HCT116 (cell line): ENCODE data around the gene PLK1. TPM values are rescaled to one million over a fixed set of nuclear protein-coding genes. Genes with fewer than 3 reads are reported as not detected.

Source experiments
- ATAC-seq: fragments of 200-7000 bp; cut with Tn5 transposase; 2 replicates; pipeline ENCODE4 v1.9.1; 2020; ENCODE audit warnings: mild to moderate bottlenecking, moderate library complexity
- BruUV-seq: library from RNA; stranded (reverse); fragments of 400-500 nt; replicated peaks from 2 replicates; lab custom pipeline; 2021; lab: Mats Ljungman, UMichigan
- CTCF ChIA-PET: fragments of 300-600 bp; sonication (Branson Sonifier 250); formaldehyde crosslinking; loops from one replicate; lab custom pipeline; 2021; ENCODE audit warnings: antibody characterized with exemption; lab: Charles Lee
- POLR2A ChIA-PET: fragments of 300-600, 350-600 bp; sonication (Branson Sonifier 250); formaldehyde crosslinking; loops from one replicate; lab custom pipeline; 2021; ENCODE audit warnings: antibody characterized with exemption; lab: Charles Lee
- RAD21 ChIA-PET, 2 experiments: fragments of 300-600 bp; sonication (Branson Sonifier 250); formaldehyde crosslinking; loops; one replicate each; lab custom pipeline; 2023; ENCODE audit warnings: low total read pairs in 2 of 2; ENCODE audit not compliant: uncharacterized antibody in 2 of 2, unreplicated experiment in 2 of 2, low non-redundant PET in 1 of 2; lab: Charles Lee
- DNase-seq: peaks from one replicate; pipeline ENCODE4 v3.0.0-alpha.2; 2010; ENCODE audit warnings: low read depth, low spot score
- H2AFZ ChIP-seq: fragments of 200-600 bp; shearing (Covaris generic), sonication (generic); 2 replicates; pipeline ENCODE4 v1.6.1; 2017; ENCODE audit warnings: low read depth, mixed run types, mixed read lengths, antibody characterized with exemption, low read length; ENCODE audit not compliant: poor library complexity, severe bottlenecking
- H3K27ac ChIP-seq: 2 replicates; pipeline ENCODE4 v1.5.1; 2012; ENCODE audit warnings: low read depth, low read length
- H3K27me3 ChIP-seq: fragments of 200-600 bp; sonication (generic); 2 replicates; pipeline ENCODE4 v1.6.1; 2016; ENCODE audit warnings: mixed run types, low read length, mixed read lengths; ENCODE audit not compliant: insufficient read depth
- H3K36me3 ChIP-seq, 2 experiments: fragments of 200-500 bp in 1 of 2; fragments of 200-600 bp in 1 of 2; sonication (Bioruptor generic) in 1 of 2; sonication (generic) in 1 of 2; 2 replicates each; pipeline versions ENCODE4 v1.5.1 to v1.6.1; 2014 to 2016; ENCODE audit warnings: low read length in 2 of 2, inconsistent platforms in 1 of 2, mixed read lengths in 1 of 2, mixed run types in 1 of 2; ENCODE audit not compliant: insufficient read depth in 2 of 2, control insufficient read depth in 1 of 2
- H3K4me1 ChIP-seq, 2 experiments: fragments of 200-600 bp in 1 of 2; sonication (generic) in 1 of 2; 2 replicates each; pipeline versions ENCODE4 v1.5.1 to v1.6.1; 2012 to 2017; ENCODE audit warnings: low read length in 2 of 2, inconsistent platforms in 1 of 2, mild to moderate bottlenecking in 1 of 2, mixed read lengths in 1 of 2, mixed run types in 1 of 2, moderate library complexity in 1 of 2; ENCODE audit not compliant: insufficient read depth in 2 of 2, control insufficient read depth in 1 of 2
- H3K4me2 ChIP-seq: fragments of 200-600 bp; sonication (generic); 2 replicates; pipeline ENCODE4 v1.6.1; 2017; ENCODE audit warnings: mixed run types, low read length, mixed read lengths
- H3K4me3 ChIP-seq, 2 experiments: fragments of 200-600 bp in 1 of 2; sonication (generic) in 1 of 2; replicated peaks in 1 of 2; 2 replicates each; pipeline ENCODE4 v1.5.1; 2011 to 2016; ENCODE audit warnings: low read length in 2 of 2, control low read depth in 1 of 2, low read depth in 1 of 2, mild to moderate bottlenecking in 1 of 2, mixed read lengths in 1 of 2, mixed run types in 1 of 2
- H3K79me2 ChIP-seq: fragments of 200-600 bp; sonication (generic); 2 replicates; pipeline ENCODE4 v1.6.1; 2017; ENCODE audit warnings: mild to moderate bottlenecking, mixed run types, low read length, moderate library complexity, mixed read lengths; ENCODE audit not compliant: insufficient read depth
- H3K9ac ChIP-seq: fragments of 200-600 bp; sonication (generic); 2 replicates; pipeline ENCODE4 v1.6.1; 2016; ENCODE audit warnings: low read length, mixed read lengths
- H3K9me2 ChIP-seq: fragments of 200-600 bp; sonication (generic), shearing (Covaris generic); 2 replicates; pipeline ENCODE4 v1.6.1; 2017; ENCODE audit warnings: mixed run types, mild to moderate bottlenecking, moderate library complexity; ENCODE audit not compliant: insufficient read depth
- H3K9me3 ChIP-seq, 2 experiments: fragments of 200-500 bp in 1 of 2; fragments of 200-600 bp in 1 of 2; sonication (Bioruptor generic) in 1 of 2; sonication (generic) in 1 of 2; 2 replicates each; pipeline ENCODE4 v1.6.1; 2014 to 2017; ENCODE audit warnings: low read length in 2 of 2, mixed read lengths in 2 of 2, inconsistent platforms in 1 of 2, low read depth in 1 of 2, mild to moderate bottlenecking in 1 of 2, mixed run types in 1 of 2, moderate library complexity in 1 of 2; ENCODE audit not compliant: control insufficient read depth in 1 of 2, insufficient read depth in 1 of 2
- H4K20me1 ChIP-seq: fragments of 200-600 bp; sonication (generic), shearing (Covaris generic); 2 replicates; pipeline ENCODE4 v1.6.1; 2017; ENCODE audit warnings: mixed run types, mild to moderate bottlenecking, moderate library complexity; ENCODE audit not compliant: insufficient read depth
- ATF3 ChIP-seq: IDR thresholded peaks from 2 replicates; pipeline ENCODE4 v1.6.1; 2012
- CBX3 ChIP-seq: IDR thresholded peaks from 2 replicates; pipeline ENCODE4 v1.6.1; 2012; ENCODE audit warnings: low read depth
- CTCF ChIP-seq, 3 experiments: fragments of 200-600 bp in 1 of 3; sonication (generic) in 1 of 3; IDR thresholded peaks in 2 of 3; conservative IDR thresholded peaks in 1 of 3; 2 replicates each; pipeline ENCODE4 v1.5.1; 2012 to 2017; ENCODE audit warnings: low read depth in 2 of 3, low read length in 2 of 3, antibody characterized with exemption in 1 of 3, borderline replicate concordance in 1 of 3, control low read depth in 1 of 3, mild to moderate bottlenecking in 1 of 3, mixed read lengths in 1 of 3, mixed run types in 1 of 3, moderate library complexity in 1 of 3; ENCODE audit not compliant: insufficient read depth in 1 of 3
- ELF1 ChIP-seq: IDR thresholded peaks from 2 replicates; pipeline ENCODE4 v1.6.1; 2012; ENCODE audit warnings: low read depth, borderline replicate concordance
- EZH2phosphoT487 ChIP-seq: fragments of 200-600 bp; IDR thresholded peaks from 2 replicates; pipeline ENCODE4 v1.6.1; 2018; ENCODE audit warnings: antibody characterized with exemption, borderline replicate concordance
- POLR2AphosphoS5 ChIP-seq: IDR thresholded peaks from 2 replicates; pipeline ENCODE4 v1.6.1; 2011; ENCODE audit warnings: mild to moderate bottlenecking, low read depth, low read length, moderate library complexity
- RAD21 ChIP-seq: IDR thresholded peaks from 2 replicates; pipeline ENCODE4 v1.6.1; 2012; ENCODE audit warnings: low read depth, mild to moderate bottlenecking
- REST ChIP-seq: IDR thresholded peaks from 2 replicates; pipeline ENCODE4 v1.6.1; 2012; ENCODE audit warnings: low read depth
- SIN3A ChIP-seq: IDR thresholded peaks from 2 replicates; pipeline ENCODE4 v1.6.1; 2012; ENCODE audit warnings: low read depth
- SP1 ChIP-seq: IDR thresholded peaks from 2 replicates; pipeline ENCODE4 v1.6.1; 2012; ENCODE audit warnings: low read depth
- SRF ChIP-seq: IDR thresholded peaks from 2 replicates; pipeline ENCODE4 v1.6.1; 2012; ENCODE audit warnings: low read depth
- YY1 ChIP-seq: IDR thresholded peaks from 2 replicates; pipeline ENCODE4 v1.6.1; 2011; ENCODE audit warnings: low read length, low read depth, moderate library complexity, mild to moderate bottlenecking; ENCODE audit not compliant: insufficient replicate concordance; ENCODE audit errors: extremely low read depth
- ZNF274 ChIP-seq: fragments of 200-500 bp; sonication (Bioruptor generic); IDR thresholded peaks from 2 replicates; pipeline ENCODE4 v1.6.1; 2014; ENCODE audit warnings: mild to moderate bottlenecking, low read depth, low read length, inconsistent platforms
- intact Hi-C: fragments of 100-400 bp; cut with micrococcal nuclease; formaldehyde crosslinking; loops from 2 replicates; pipeline ENCODE4 v1.10.0; 2022
- total RNA-seq: library from RNA; stranded (reverse); gene quantifications from one replicate; pipeline ENCODE4 v1.2.1, GENCODE V29; 2021; ENCODE audit not compliant: unreplicated experiment

PLK1 gene
- total RNA-seq, 1 experiment from 2014 or later, result 144 TPM

- Histone ChIP-seq H2AFZ (no peak overlapping the region), H4K20me1 (no peaks in the 10 kb centered on the region), H3K36me3 (no peaks in the 10 kb centered on the region), H3K4me1 (peaks cover 12 to 29% of the 10 kb centered on the region in 2 experiments), H3K9me2 (no peaks in the 10 kb centered on the region), H3K27ac (no peak overlapping the region), H3K9ac (no peak overlapping the region), H3K9me3 (peaks cover 3 to 9% of the 10 kb centered on the region in 2 experiments; a peak in 2 of 4 replicates), H3K79me2 (no peaks in the 10 kb centered on the region), H3K4me3 (no peak overlapping the region), H3K27me3 (no peaks in the 10 kb centered on the region), H3K4me2 (no peak overlapping the region)
- BruUV-seq, result no TSS peak
- no peak for TF ChIP-seq ATF3
- no peak for TF ChIP-seq POLR2AphosphoS5
- no peak for TF ChIP-seq SP1
- no peak for TF ChIP-seq EZH2phosphoT487
- TF ChIP-seq CBX3, result no peak
- no peak for TF ChIP-seq ELF1
- no peak for TF ChIP-seq SIN3A
- TF ChIP-seq REST, result no peak
- no peak for TF ChIP-seq RAD21
- no peak for TF ChIP-seq ZNF274
- TF ChIP-seq CTCF (IDR thresholded peaks at IDR 0.05 in 2 of 3, conservative IDR thresholded peaks at IDR 0.05 in 1 of 3; ENCODE audit: borderline replicate concordance in 1 of 3, insufficient read depth in 1 of 3, low read depth in 2 of 3, low read length in 2 of 3), result no peak
- no peak for TF ChIP-seq YY1
- no peak for TF ChIP-seq SRF
- ChIA-PET RAD21 (no interaction called here), CTCF (no interaction called here), POLR2A (no interaction called here)
- DNase-seq (no peak), ATAC-seq (no peak)
- intact Hi-C loops, result no loop called here
Measured at GRCh38 chr16:23702951-23703350, 24.3 kb downstream of the PLK1 start.
